DND-41 (cell line): Measurements from ENCODE around the gene GALNT18.

Experiments used
- CTCF ChIP-seq: IDR thresholded peaks from 2 replicates; pipeline ENCODE4 v1.5.1; 2012; ENCODE audit warnings: borderline replicate concordance, low read length, moderate library complexity, mild to moderate bottlenecking; ENCODE audit not compliant: poor library complexity, severe bottlenecking; ENCODE audit errors: extremely low read depth
- EZH2 ChIP-seq: IDR thresholded peaks from 3 replicates; pipeline ENCODE4 v1.6.1; 2012; ENCODE audit warnings: borderline replicate concordance, low read depth, mild to moderate bottlenecking, moderate library complexity, low read length, inconsistent platforms; ENCODE audit not compliant: severe bottlenecking

GRCh38 chr11:11422411-11423128 is 199.2 kb downstream of the GALNT18 start:
- no peak for TF ChIP-seq CTCF
- TF ChIP-seq EZH2 = no peak
